Stimulated activated CD8-positive, alpha-beta memory T cell treated with anti-CD3 and anti-CD28 coated beads, Interleukin-4, amount 100 ng/mL, for 24 hours (primary cell): ENCODE measurements around the gene CAMK1D.
A peak's percentile ranks its signal among the peaks of the same experiment; 100 is the strongest.
"Not testable (repeated sequence)": the region's sequence is repeated elsewhere in the genome, so short reads cannot be mapped to it uniquely, and the experiment has no call there.

Experiments used
- DNase-seq: peaks from one replicate; pipeline ENCODE4 v3.0.0-alpha.2; 2020; ENCODE audit warnings: low read depth

Gene CAMK1D

GRCh38 chr10:12340937-12341336, 8.4 kb upstream of the CAMK1D start:
- DNase-seq = no peak

DNA sequence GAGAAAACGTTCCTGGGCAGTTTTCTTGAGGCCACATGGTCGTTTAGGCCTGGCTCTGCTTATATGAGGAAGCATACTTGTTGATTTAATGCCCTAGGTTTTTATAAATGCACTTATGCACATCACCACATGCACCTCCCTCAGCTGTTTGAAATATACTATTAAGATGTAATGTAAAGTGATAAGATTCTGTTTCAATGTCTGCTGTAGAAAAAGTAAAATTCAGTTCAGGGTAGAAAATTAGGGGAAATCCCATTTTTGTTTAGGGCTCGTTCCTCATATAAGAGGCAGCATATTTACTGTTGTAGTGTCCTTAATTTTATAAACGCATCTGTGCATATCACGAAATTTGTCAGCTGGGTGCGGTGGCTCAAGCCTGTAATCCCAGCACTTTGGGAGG, 7.8 kb upstream of the CAMK1D start:
- DNase-seq = no peak

DNA sequence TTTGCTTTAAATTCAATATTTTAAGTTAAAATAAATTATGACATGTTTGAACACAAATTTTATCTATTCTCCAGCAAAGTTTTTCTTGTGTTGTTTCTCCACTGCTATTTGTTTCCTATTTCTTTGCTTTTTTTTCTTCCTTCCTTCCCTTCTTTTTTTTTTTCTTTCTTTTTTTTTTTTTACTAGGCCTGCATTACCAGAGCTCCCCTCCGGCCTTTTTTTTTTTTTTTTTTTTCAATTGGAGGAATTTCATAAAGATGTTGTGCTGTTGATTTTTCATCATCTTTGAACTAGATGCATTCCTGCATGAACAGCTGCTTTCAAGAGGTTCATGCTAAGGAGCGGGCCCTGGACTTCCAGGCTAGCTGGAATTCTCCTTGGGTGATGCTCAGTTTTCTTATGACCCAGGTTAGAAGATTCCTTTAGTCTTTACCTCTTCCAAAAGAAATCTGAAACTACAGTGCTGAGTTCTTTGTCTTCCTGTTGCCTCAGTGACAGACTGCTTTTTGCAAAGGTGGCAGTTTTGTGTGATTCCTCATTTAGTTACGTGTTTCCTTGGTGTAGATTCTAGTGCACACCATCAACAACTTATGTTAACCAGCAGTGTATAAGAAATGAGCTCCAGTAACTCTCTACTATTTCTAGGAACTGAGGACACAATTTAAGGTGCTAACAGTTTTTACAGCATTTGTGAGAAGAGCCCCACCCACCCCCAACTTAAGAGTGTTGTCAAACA, 4.8 kb upstream of the CAMK1D start:
- no peak for DNase-seq

- DNase-seq = no peak
Measured at GRCh38 chr10:12346707-12347106, 2.6 kb upstream of the CAMK1D start.

GRCh38 chr10:12348294-12348869, 965 bp upstream of the CAMK1D start:
- no peak for DNase-seq

- DNase-seq = no peak
Measured at GRCh38 chr10:12349629-12350166, 351 bp downstream of the CAMK1D start.

GRCh38 chr10:12350167-12350872, 973 bp downstream of the CAMK1D start:
- peak; percentile 11 for DNase-seq

DNA sequence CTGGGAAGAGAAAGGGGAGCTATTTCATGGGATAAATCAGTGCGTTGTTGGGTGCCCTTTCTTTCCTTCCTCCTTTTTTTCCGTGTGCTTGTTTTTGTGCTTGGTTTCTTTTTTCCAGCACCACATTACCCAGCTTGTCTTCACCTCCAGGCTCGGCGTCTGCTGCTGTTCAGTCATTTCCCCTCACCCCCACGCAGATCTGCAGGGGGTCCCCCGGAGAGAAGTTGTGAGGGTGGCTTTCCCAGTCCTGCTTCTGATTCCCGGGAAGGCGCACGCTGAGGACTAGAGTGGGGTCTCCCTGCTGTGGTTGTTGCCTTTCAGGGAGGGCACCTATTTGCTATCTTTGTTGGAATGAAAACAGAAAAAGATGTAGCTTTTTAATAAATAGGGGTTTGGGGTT, 1.6 kb downstream of the CAMK1D start:
- no peak for DNase-seq

GRCh38 chr10:12351447-12351846, 2.1 kb downstream of the CAMK1D start:
- DNase-seq = no peak

GRCh38 chr10:12351889-12352288, 2.5 kb downstream of the CAMK1D start:
- DNase-seq = no peak

DNA sequence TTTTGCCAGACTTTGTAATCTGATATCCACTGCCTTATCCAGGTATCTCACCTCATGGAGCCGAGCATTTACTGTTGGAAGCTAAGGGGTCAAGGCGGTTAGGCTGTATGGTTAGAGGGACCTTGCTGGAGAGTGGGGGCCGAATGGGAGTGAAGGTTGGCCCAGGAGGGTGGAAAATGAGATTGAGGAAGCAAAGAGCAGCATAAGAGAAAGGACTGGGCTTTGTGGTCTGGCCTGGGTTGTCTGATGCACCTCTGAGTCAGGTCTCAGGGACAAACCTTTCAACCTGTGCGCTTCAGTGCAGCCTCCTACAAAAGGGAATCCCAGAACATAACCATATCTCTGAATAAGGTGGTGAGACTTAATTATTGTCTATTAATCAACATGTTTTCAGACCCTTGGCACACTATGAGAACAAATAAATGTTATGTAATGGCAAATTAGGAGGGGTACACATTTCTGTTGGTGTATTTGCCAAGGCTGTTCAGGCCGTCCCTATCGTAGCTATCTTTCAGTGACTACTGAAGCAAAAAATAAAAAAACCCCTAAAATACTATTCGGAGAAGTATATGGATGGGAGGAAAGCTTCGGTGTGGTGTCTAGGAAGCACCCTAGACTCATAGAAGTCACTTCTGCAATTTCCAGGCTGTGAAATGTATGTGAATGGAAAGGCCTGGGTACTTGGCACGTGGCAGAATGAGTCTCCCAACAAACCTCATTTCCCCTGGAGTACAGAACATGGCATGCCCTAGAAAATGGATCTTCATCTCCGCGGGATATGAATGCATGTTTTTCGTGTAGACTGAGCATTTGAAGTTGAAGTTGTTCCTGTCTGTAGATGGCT, 4.3 kb downstream of the CAMK1D start:
- no peak for DNase-seq

GRCh38 chr10:12354696-12355095, 5.3 kb downstream of the CAMK1D start:
- DNase-seq = not testable (repeated sequence)

DNA sequence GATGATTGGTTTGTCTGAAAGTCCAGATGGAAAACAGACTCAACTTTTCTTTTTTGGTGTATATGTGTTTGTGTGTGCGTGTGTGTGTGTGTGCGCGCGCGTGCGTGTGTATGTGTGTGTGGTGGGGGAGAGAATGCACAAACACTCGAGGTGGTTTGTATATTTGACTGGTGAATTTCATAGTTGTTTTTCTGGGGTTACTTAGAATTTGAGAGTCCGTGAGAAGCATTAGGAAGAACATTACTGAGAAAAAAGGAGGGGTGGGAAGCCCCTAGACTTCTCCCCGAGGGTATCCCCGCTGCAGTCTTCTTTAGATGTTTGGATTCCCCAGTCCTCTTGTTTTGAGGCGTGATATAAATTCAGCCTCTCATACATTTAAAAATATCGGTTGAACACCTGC, 6.0 kb downstream of the CAMK1D start:
- DNase-seq = no peak

DNA sequence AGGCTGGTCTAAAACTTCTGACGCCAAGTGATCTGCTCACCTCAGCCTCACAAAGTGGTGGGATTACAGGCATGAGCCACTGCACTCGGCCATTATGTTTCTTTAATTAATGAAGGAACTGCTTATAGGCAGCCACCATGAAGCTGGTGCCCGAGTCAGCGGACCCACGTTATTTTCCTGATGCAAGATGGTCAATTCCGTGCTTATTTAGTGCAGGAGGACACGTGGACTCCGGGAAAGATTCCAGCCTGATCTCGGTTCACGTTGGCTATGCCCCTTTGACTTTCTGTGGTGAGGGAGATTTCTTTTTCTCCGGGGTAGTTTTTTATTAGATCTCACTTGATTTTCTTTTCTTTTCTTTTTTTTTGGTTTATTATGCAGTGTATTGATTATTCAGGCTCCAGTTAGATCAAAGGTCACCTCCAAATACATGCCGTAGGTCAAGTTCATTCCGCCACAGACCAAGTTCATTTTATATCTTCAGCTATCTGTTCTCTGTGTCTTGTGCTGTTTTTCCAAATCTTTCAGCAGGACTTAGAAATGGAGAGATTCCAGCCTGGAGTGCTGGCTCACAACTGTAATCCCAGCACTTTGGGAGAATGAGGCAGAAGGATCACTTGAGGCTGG, 8.3 kb downstream of the CAMK1D start:
- no peak for DNase-seq

- no peak for DNase-seq
Measured at GRCh38 chr10:12358863-12359564, 9.7 kb downstream of the CAMK1D start.

GRCh38 chr10:12360461-12360860, 11.1 kb downstream of the CAMK1D start:
- DNase-seq = no peak

DNA sequence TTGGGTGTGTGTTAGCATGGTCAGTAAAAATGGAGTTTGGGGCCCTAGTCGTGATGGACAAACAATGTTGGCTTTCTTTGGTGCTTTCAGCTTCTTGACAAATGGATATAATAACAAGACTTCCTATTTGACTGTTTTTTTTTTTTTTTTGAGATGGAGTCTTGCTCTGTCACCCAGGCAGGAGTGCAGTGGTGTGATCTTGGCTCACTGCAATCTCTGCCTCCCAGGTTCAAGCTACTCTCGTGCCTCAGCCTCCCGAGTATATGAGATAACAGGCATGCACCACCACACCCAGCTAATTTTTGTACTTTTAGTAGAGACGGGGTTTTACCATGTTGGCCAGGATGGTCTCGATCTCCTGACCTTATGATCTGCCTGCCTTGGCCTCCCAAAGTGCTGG, 11.8 kb downstream of the CAMK1D start:
- not testable (repeated sequence) for DNase-seq

GRCh38 chr10:12364559-12364958, 15.2 kb downstream of the CAMK1D start:
- no peak for DNase-seq

DNA sequence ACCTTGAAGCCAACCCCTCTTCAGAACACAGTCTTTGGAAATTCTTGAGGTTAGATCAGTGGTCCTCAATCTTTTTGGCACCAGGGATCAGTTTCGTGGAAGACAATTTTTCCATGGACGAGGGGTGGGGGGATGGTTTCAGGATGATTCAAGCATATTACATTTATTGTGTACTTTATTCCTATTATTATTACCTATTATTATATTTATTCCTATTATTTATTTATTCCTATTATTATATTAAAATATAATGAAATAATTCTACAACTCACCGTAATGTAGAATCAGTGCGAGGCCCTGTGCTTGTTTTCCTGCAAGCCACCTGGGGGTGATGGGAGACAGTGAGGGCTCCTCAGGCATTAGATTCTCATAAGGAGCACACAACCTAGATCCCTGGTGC, 17.9 kb downstream of the CAMK1D start:
- no peak for DNase-seq

GRCh38 chr10:12369982-12370381, 20.6 kb downstream of the CAMK1D start:
- DNase-seq = no peak

DNA sequence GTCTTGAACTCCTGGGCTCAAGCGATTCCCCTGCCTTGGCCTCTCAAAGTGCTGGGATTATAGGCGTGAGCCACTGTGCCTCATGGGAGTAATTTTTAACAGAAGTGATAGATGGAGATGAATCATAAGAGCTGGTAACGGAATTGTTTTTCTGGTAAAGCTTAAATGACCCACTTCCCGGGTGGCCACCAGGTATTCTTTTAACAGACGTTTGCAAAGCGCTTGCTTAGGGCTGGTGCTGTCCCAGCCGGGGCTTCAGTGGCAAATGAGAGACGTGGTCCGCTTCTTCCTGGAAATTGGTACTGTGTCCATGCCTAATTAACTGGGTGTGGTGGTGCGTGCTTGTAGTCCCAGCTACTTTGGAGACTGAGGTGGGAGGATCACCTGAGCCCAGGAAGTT, 23.5 kb downstream of the CAMK1D start:
- DNase-seq = no peak
